Left ventricle myocardium inferior (tissue), 1 donor: ENCODE results near the gene PCTP. TPM values are rescaled to one million over a fixed set of nuclear protein-coding genes. Genes with fewer than 3 reads are reported as not detected.
A peak's percentile ranks its signal among the peaks of the same experiment; 100 is the strongest.

Experiments used
- DNase-seq: peaks from one replicate; pipeline ENCODE4 v3.0.0-alpha.2; 2020
- H3K27ac ChIP-seq: fragments of 200-600 bp; replicated peaks from 2 replicates; pipeline ENCODE4 v1.8.0; 2021
- H3K27me3 ChIP-seq: fragments of 200-600 bp; 2 replicates; pipeline ENCODE4 v1.8.0; 2021; ENCODE audit warnings: low read depth
- H3K36me3 ChIP-seq: fragments of 200-600 bp; 2 replicates; pipeline ENCODE4 v1.8.0; 2021
- H3K4me1 ChIP-seq: fragments of 200-600 bp; 2 replicates; pipeline ENCODE4 v1.8.0; 2021
- H3K4me3 ChIP-seq: fragments of 200-600 bp; 2 replicates; pipeline ENCODE4 v1.8.0; 2021; ENCODE audit warnings: mild to moderate bottlenecking, moderate library complexity
- H3K9me3 ChIP-seq: fragments of 200-600 bp; replicated peaks from 2 replicates; pipeline ENCODE4 v1.8.0; 2021
- CTCF ChIP-seq: fragments of 200-600 bp; IDR thresholded peaks from 2 replicates; pipeline ENCODE4 v1.8.0; 2021; ENCODE audit warnings: antibody characterized with exemption, mild to moderate bottlenecking, borderline replicate concordance
- intact Hi-C: fragments of 100-400 bp; cut with micrococcal nuclease; formaldehyde crosslinking; loops from one replicate; pipeline ENCODE4 v1.11.0; 2022
- total RNA-seq: library from RNA; stranded (reverse); fragmentation: NEBNext Ultra II Directional; extraction: Animal tissue kit (Norgen Biotek cat#: 25700); gene quantifications from one replicate; pipeline ENCODE4 v1.2.1, GENCODE V29; 2021
- donor health status: DM: no; HTN: yes; CAD: no; lungs with severe emphysema.

The PCTP gene
- total RNA-seq, 1 donor from 2014 or later = 19.6 TPM

GRCh38 chr17:55722742-55723487, 27.9 kb upstream of the PCTP start, which contains the start of gene TMEM100:
TMEM100 (minus strand) TSS chr17:55722864; CDS start chr17:55721070, 1,794 bp downstream.
- DNase-seq = no peak
- H3K4me1 ChIP-seq = peaks cover 72% of the 10 kb centered on the region
- H3K27ac ChIP-seq = peak within 1 kb of the TSS; percentile 64
- H3K36me3 ChIP-seq = peaks cover 17% of the 10 kb centered on the region
- H3K9me3 ChIP-seq = no peaks in the 10 kb centered on the region
- TF ChIP-seq CTCF = no peak
- intact Hi-C loops = no loop called here
- H3K27me3 ChIP-seq = no peaks in the 10 kb centered on the region
- peak within 1 kb of the TSS; percentile 55 for H3K4me3 ChIP-seq

GRCh38 chr17:55723488-55723848, 27.4 kb upstream of the PCTP start:
- H3K27me3 ChIP-seq = no peaks in the 10 kb centered on the region
- peak overlapping the region; percentile 55 for H3K4me3 ChIP-seq
- H3K9me3 ChIP-seq = no peaks in the 10 kb centered on the region
- peaks cover 17% of the 10 kb centered on the region for H3K36me3 ChIP-seq
- no peak for DNase-seq
- peak overlapping the region; percentile 64 for H3K27ac ChIP-seq
- peaks cover 77% of the 10 kb centered on the region for H3K4me1 ChIP-seq
- no peak for TF ChIP-seq CTCF
- intact Hi-C loops = no loop called here

- peak; percentile 52 for DNase-seq
- no peak for TF ChIP-seq CTCF
- Histone ChIP-seq H3K27me3 (no peaks in the 10 kb centered on the region), H3K4me1 (peaks cover 94% of the 10 kb centered on the region), H3K27ac (peak overlapping the region; percentile 93), H3K36me3 (peaks cover 2% of the 10 kb centered on the region), H3K4me3 (no peak overlapping the region), H3K9me3 (no peaks in the 10 kb centered on the region)
- intact Hi-C loops = no loop called here
Measured at GRCh38 chr17:55726440-55726839, 24.4 kb upstream of the PCTP start.

GRCh38 chr17:55727275-55727674, 23.6 kb upstream of the PCTP start:
- intact Hi-C loops = no loop called here
- peak overlapping the region; percentile 93 for H3K27ac ChIP-seq
- DNase-seq = no peak
- H3K36me3 ChIP-seq = no peaks in the 10 kb centered on the region
- no peak for TF ChIP-seq CTCF
- no peaks in the 10 kb centered on the region for H3K27me3 ChIP-seq
- peaks cover 92% of the 10 kb centered on the region for H3K4me1 ChIP-seq
- no peaks in the 10 kb centered on the region for H3K9me3 ChIP-seq
- H3K4me3 ChIP-seq = no peak overlapping the region

- Histone ChIP-seq H3K36me3 (no peaks in the 10 kb centered on the region), H3K27me3 (no peaks in the 10 kb centered on the region), H3K4me1 (peaks cover 92% of the 10 kb centered on the region), H3K27ac (peak overlapping the region; percentile 93), H3K9me3 (no peaks in the 10 kb centered on the region), H3K4me3 (no peak overlapping the region)
- intact Hi-C loops = no loop called here
- TF ChIP-seq CTCF = no peak
- DNase-seq = no peak
Measured at GRCh38 chr17:55727920-55728319, 22.9 kb upstream of the PCTP start.
